ENCODE results near the gene CCS. TPM values are rescaled to one million over a fixed set of nuclear protein-coding genes. Genes with fewer than 3 reads are reported as not detected.
"Not testable (repeated sequence)": the region's sequence is repeated elsewhere in the genome, so short reads cannot be mapped to it uniquely, and the experiment has no call there.

The CCS gene
- total RNA-seq = 19.4 and 22.1 TPM in 2 replicates

DNA sequence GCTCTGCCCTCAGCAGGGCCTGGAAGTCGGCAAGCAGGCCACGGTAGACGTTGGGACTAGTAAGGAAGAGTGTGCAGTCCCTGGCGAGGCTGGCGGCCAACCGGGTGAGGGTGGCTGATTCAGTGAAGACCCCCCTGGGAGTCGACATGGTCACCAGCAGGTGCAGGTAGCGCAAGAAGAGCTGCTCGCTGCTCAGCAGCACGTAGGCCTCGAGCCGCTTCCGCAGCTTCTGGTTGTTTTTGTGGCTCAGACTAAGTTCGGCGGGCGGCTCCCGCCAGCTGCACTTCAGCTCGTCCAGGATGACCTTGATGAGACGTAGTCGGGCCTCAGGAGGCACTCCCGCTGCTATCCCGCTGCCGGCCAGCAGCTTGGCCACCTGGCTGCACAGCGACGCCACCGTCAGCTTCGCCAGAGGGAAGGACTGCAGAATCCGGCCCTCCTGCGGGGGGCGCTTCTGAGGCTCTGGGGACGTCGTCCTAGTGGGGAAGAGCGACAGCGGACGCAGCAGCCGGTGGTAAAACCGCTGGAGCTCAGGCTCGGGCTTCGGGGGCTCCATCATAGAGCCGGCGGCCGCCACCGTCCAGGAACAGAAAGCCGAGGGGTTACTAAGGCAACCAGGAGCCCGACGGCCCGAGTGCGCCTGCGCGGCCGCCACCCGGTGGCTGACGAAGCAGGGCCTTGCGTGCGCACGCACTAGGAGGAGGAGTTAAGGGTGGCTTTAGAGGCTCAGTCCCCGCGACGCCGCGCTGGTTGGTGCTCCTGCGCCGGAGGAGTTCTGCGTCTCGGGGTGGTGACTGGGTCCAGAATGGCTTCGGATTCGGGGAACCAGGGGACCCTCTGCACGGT is at the start of gene CCS, which contains the start of gene CCDC87:
CCS (plus strand) TSS at position 729 of the 846 bp plus-strand sequence; CDS start at position 806, 77 bp downstream.
CCDC87 (minus strand) TSS at position 607 of the 846 bp plus-strand sequence; CDS start at position 559, 48 bp downstream.
- peak; percentile 27 for DNase-seq (ENCODE audit: low read depth)
- TF ChIP-seq CTCF (conservative IDR thresholded peaks at IDR 0.05; ENCODE audit: low read depth, low read length) = peak; percentile 55
- H3K4me3 ChIP-seq (ENCODE audit: low read depth, low read length) = peak within 1 kb of the TSS; percentile 90

DNA sequence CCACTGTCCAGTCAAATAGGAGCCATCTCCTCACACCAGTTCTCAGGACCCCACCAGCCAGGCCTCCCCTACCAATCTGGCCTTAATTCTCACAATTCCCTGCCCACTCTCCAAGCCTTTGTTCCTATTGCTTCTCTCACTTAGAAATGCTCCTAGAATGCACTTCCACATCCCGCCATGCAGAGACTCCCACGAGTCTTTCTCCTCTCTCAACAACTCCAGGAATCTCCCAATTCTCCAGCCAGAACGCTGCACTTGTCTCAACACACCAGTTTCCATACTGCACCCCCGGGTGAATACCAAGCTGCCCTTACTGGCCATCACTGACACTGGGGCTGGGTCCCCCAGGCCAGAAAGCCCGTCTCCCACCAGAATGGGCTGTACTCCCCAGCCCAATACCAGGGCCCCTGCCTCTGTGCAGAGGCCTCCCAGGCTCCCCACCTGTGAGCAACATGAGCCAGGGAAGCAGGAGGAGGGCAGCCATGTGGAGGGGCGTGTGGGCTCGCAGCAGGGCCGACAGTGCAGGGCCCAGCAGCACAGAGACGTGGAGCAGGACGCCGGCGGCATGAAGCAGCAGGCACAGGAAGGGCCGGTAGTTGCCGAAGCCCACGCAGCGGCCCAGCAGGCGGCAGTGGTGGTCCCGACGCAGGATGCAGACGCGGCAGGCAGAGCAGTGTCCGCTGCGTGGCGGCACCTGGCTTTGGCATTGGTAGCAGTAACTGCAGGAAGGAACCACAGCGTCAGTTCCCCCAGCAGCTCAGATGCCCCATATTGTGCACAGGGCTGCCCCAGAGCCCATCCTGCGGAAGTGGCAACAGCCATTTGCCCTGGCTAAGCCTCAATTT is 49.5 kb upstream of the CCS start:
- no peak for TF ChIP-seq CTCF (conservative IDR thresholded peaks at IDR 0.05; ENCODE audit: low read depth, low read length)
- no peak overlapping the region for H3K4me3 ChIP-seq (ENCODE audit: low read depth, low read length)
- DNase-seq (ENCODE audit: low read depth) = no peak

DNA sequence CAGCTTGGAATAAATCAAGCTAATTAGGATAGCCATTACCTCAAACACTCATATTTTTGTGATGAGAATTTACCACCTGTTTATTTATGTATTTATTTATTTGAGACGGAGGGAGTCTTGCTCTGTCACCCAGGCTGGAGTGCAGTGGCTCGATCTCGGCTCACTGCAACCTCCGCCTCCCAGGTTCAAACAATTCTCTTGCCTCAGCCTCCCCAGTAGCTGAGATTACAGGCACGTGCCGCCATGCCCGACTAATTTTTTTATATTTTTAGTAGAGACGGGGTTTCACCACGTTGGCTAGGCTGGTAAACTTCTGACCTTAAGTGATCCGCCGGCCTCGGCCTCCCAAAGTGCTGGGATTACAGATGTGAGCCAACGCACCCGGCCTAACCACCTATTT is 48.0 kb upstream of the CCS start:
- DNase-seq (ENCODE audit: low read depth) = not testable (repeated sequence)
- peak overlapping the region; percentile 88 for H3K4me3 ChIP-seq (ENCODE audit: low read depth, low read length)

GRCh38 chr11:66545701-66546367 is 47.2 kb upstream of the CCS start, which contains the start of gene ZDHHC24:
Gene ZDHHC24, minus strand, starts transcription at chr11:66546048. Its CDS starts 45 bp downstream, at chr11:66546003.
- peak; percentile 29 for DNase-seq (ENCODE audit: low read depth)
- H3K4me3 ChIP-seq (ENCODE audit: low read depth, low read length) = peak within 1 kb of the TSS; percentile 88
- TF ChIP-seq CTCF (conservative IDR thresholded peaks at IDR 0.05; ENCODE audit: low read depth, low read length) = no peak

GRCh38 chr11:66546368-66546965 is 46.5 kb upstream of the CCS start, which contains the start of gene ACTN3:
Gene ACTN3, plus strand, starts transcription at chr11:66546903. Its CDS starts 35 bp downstream, at chr11:66546938.
- DNase-seq (ENCODE audit: low read depth) = no peak
- no peak for TF ChIP-seq CTCF (conservative IDR thresholded peaks at IDR 0.05; ENCODE audit: low read depth, low read length)

DNA sequence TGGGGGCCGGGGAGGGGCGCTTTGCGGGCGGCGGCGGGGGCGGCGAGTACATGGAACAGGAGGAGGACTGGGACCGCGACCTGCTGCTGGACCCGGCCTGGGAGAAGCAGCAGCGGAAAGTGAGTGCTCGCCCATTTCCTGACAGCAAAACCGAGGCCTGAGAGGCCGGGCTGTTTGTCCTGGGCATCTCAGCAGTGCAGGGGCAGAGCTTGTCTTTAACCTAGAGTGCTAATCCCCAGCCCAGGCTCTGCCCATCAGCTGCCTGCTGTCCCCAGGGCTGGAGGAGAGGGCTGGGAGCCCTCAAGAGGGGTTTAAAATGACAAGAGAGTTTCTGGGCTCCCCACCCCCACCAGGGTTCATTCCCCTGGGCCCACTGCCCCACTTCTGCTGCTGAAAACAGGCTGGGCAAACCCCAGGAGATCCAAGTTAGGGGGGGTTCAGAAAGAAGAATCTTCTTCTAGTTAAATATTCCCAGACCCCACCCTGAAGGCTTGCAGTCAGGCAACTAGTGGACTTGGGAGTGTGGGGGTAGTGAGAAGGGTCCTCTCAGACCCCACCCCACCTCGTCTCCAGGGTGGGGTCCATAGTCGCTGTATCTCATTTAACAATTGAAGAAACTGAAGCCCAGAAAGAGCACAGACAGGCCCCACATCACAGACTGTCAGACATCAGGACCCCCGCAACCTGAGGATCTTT is 45.9 kb upstream of the CCS start:
- TF ChIP-seq CTCF (conservative IDR thresholded peaks at IDR 0.05; ENCODE audit: low read depth, low read length) = no peak
- DNase-seq (ENCODE audit: low read depth) = no peak
- no peak overlapping the region for H3K4me3 ChIP-seq (ENCODE audit: low read depth, low read length)

More at GRCh38 chr11:66546368-66546965, 46.5 kb upstream of the CCS start, which contains the start of gene ACTN3:
- H3K4me3 ChIP-seq (ENCODE audit: low read depth, low read length) = peak within 1 kb of the TSS; percentile 88

All from epithelial cell of proximal tubule (primary cell).